22Rv1 (cell line): ENCODE results near the gene KAT2A.

Experiments used
- ZFX ChIP-seq: fragments of 450-650 bp; IDR thresholded peaks from 2 replicates; pipeline ENCODE4 v1.6.1; 2017; ENCODE audit warnings: antibody characterized with exemption, borderline replicate concordance
- TF ChIP-seq, protein P1 (sequence below): fragments of 450-650 bp; IDR thresholded peaks from 2 replicates; pipeline ENCODE4 v1.5.1; 2017; ENCODE audit warnings: mild to moderate bottlenecking

DNA sequence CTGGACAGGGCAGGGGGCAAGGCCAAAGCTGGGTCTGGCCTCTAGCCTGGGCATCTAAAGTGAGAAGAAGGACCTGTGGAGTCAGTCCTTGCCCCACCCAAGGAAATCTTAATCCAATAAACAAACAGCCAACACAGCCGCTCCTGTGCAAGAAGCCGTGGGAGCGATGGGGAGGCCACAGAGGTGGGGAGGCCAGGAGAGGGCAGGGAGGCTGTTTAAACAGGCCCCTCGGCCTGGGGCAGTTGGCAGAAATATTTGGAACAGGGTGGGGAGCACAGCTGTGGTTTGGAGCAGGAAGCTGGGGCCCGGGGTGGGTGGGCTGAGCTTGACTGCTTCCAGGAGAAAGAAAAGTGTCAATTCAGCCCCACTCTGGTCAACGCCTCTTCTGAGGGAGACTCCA, 28.2 kb downstream of the KAT2A start:
- TF ChIP-seq, protein P1, sequence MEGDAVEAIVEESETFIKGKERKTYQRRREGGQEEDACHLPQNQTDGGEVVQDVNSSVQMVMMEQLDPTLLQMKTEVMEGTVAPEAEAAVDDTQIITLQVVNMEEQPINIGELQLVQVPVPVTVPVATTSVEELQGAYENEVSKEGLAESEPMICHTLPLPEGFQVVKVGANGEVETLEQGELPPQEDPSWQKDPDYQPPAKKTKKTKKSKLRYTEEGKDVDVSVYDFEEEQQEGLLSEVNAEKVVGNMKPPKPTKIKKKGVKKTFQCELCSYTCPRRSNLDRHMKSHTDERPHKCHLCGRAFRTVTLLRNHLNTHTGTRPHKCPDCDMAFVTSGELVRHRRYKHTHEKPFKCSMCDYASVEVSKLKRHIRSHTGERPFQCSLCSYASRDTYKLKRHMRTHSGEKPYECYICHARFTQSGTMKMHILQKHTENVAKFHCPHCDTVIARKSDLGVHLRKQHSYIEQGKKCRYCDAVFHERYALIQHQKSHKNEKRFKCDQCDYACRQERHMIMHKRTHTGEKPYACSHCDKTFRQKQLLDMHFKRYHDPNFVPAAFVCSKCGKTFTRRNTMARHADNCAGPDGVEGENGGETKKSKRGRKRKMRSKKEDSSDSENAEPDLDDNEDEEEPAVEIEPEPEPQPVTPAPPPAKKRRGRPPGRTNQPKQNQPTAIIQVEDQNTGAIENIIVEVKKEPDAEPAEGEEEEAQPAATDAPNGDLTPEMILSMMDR, result no peak
- no peak for TF ChIP-seq ZFX
